22Rv1 (cell line): ENCODE measurements around the gene C22orf23.

Experiments used
- CTCF ChIP-seq: fragments of 450-650 bp; IDR thresholded peaks from 2 replicates; pipeline ENCODE4 v1.5.1; 2017; ENCODE audit warnings: mild to moderate bottlenecking
- ZFX ChIP-seq: fragments of 450-650 bp; IDR thresholded peaks from 2 replicates; pipeline ENCODE4 v1.6.1; 2017; ENCODE audit warnings: antibody characterized with exemption, borderline replicate concordance

- TF ChIP-seq CTCF, result no peak
- no peak for TF ChIP-seq ZFX
Observed at GRCh38 chr22:37910890-37911672, 42.3 kb downstream of the C22orf23 start.
